NCI-H2029 (cell line): ENCODE results near the gene EHD1.
"Not testable (repeated sequence)": the region's sequence is repeated elsewhere in the genome, so short reads cannot be mapped to it uniquely, and the experiment has no call there.

Source experiments
- DNase-seq: peaks from one replicate; lab custom pipeline; 2025; lab: John Stamatoyannopoulos, UW

The EHD1 gene

GRCh38 chr11:64856382-64857227 is 21.8 kb downstream of the EHD1 start:
- no peak for DNase-seq

- no peak for DNase-seq
These were observed 22.7 kb downstream of the EHD1 start for GRCh38 chr11:64855596-64856304.

GRCh38 chr11:64854534-64855502 is 23.6 kb downstream of the EHD1 start:
- DNase-seq: no peak

GRCh38 chr11:64854157-64854533 is 24.3 kb downstream of the EHD1 start:
- no peak for DNase-seq

GRCh38 chr11:64853709-64854108 is 24.7 kb downstream of the EHD1 start:
- no peak for DNase-seq

GRCh38 chr11:64852804-64853509 is 25.5 kb downstream of the EHD1 start:
- no peak for DNase-seq

GRCh38 chr11:64851831-64852351 is 26.5 kb downstream of the EHD1 start:
- no peak for DNase-seq

GRCh38 chr11:64850979-64851567 is 27.3 kb downstream of the EHD1 start:
- DNase-seq: no peak

GRCh38 chr11:64849598-64850356 is 28.6 kb downstream of the EHD1 start:
- no peak for DNase-seq

- peak; percentile 47 for DNase-seq
These were observed 29.4 kb downstream of the EHD1 start for GRCh38 chr11:64848826-64849597.

- no peak for DNase-seq
These were observed 30.1 kb downstream of the EHD1 start for GRCh38 chr11:64848214-64848825.

- peak; percentile 96 for DNase-seq
These were observed 31.3 kb downstream of the EHD1 start for GRCh38 chr11:64846998-64847666.

GRCh38 chr11:64845776-64846129 is 32.7 kb downstream of the EHD1 start:
- not testable (repeated sequence) for DNase-seq

GRCh38 chr11:64845129-64845775 is 33.2 kb downstream of the EHD1 start:
- DNase-seq: no peak

- DNase-seq: peak; percentile 80
These were observed 33.9 kb downstream of the EHD1 start, which contains the start of gene CDC42BPG for GRCh38 chr11:64844330-64845128. TSS of gene CDC42BPG (minus strand) at chr11:64844653. CDS start at chr11:64844569, 84 bp downstream.

- no peak for DNase-seq
These were observed 34.6 kb downstream of the EHD1 start for GRCh38 chr11:64843686-64844329.
